Endothelial cell of umbilical vein (primary cell): Measurements from ENCODE around the gene AUTS2. TPM values are rescaled to one million over a fixed set of nuclear protein-coding genes. Genes with fewer than 3 reads are reported as not detected.

Experiments
- BruUV-seq: library from RNA; stranded (reverse); fragments of 400-500 nt; replicated peaks from 2 replicates; lab custom pipeline; 2021; lab: Mats Ljungman, UMichigan
- CTCF ChIA-PET: fragments of 300-600, 350-600 bp; sonication (Branson Sonifier 250); formaldehyde crosslinking; loops from one replicate; lab custom pipeline; 2021; ENCODE audit warnings: antibody characterized with exemption, inconsistent platforms; lab: Charles Lee
- POLR2A ChIA-PET: fragments of 300-600, 350-600 bp; sonication (Branson Sonifier 250); formaldehyde crosslinking; loops from one replicate; lab custom pipeline; 2021; ENCODE audit warnings: antibody characterized with exemption, inconsistent platforms; lab: Charles Lee
- DNase-seq: peaks from one replicate; pipeline ENCODE4 v3.0.0-alpha.2; 2011; ENCODE audit warnings: low read depth, low spot score
- FAIRE-seq: peaks from 2 replicates; lab custom pipeline; 2011; peaks lifted over from hg19 to GRCh38; lab: Jason Lieb, UNC
- H2AFZ ChIP-seq: 2 replicates; pipeline ENCODE4 v1.6.0; 2012; ENCODE audit warnings: low read depth, low read length, control low read depth, inconsistent platforms
- H3K27ac ChIP-seq: 2 replicates; pipeline ENCODE4 v1.5.1; 2011; ENCODE audit warnings: low read depth, mild to moderate bottlenecking, control low read depth, low read length, moderate library complexity; ENCODE audit not compliant: insufficient read depth
- H3K27me3 ChIP-seq, 2 experiments: 2 replicates each; pipeline versions ENCODE4 v1.6.0 to v1.6.1; 2011; ENCODE audit warnings: low read length in 2 of 2, mixed read lengths in 1 of 2; ENCODE audit not compliant: control insufficient read depth in 2 of 2, insufficient read depth in 2 of 2
- H3K36me3 ChIP-seq, 2 experiments: 2 replicates in 1 of 2; 3 replicates in 1 of 2; pipeline ENCODE4 v1.5.1; 2011; ENCODE audit warnings: low read length in 2 of 2, mild to moderate bottlenecking in 1 of 2, moderate library complexity in 1 of 2; ENCODE audit not compliant: control insufficient read depth in 2 of 2, insufficient read depth in 2 of 2; ENCODE audit errors: extremely low read depth in 1 of 2
- H3K4me1 ChIP-seq: 3 replicates; pipeline ENCODE4 v1.5.1; 2011; ENCODE audit warnings: mild to moderate bottlenecking, low read length; ENCODE audit not compliant: control insufficient read depth, insufficient read depth; ENCODE audit errors: extremely low read depth
- H3K4me2 ChIP-seq: 2 replicates; pipeline ENCODE4 v1.6.1; 2011; ENCODE audit warnings: low read length, control low read depth, mixed read lengths; ENCODE audit not compliant: insufficient read depth
- H3K4me3 ChIP-seq, 3 experiments: fragments of 200-600 bp in 1 of 3; sonication (generic), shearing (Covaris generic) in 1 of 3; replicated peaks in 1 of 3; 2 replicates each; pipeline ENCODE4 v1.5.1; 2011 to 2016; ENCODE audit warnings: control low read depth in 3 of 3, low read length in 3 of 3, mild to moderate bottlenecking in 2 of 3, inconsistent platforms in 1 of 3, low read depth in 1 of 3, moderate library complexity in 1 of 3; ENCODE audit not compliant: insufficient read depth in 1 of 3
- H3K79me2 ChIP-seq: 2 replicates; pipeline ENCODE4 v1.6.0; 2012; ENCODE audit warnings: low read length, inconsistent platforms; ENCODE audit not compliant: control insufficient read depth, insufficient read depth
- H3K9ac ChIP-seq: replicated peaks from 2 replicates; pipeline ENCODE3; 2011; ENCODE audit warnings: low read length, control low read depth; ENCODE audit not compliant: insufficient read depth; ENCODE audit errors: extremely low read depth
- H3K9me1 ChIP-seq: replicated peaks from 3 replicates; pipeline ENCODE4 v1.6.0; 2011; ENCODE audit warnings: mild to moderate bottlenecking, low read length; ENCODE audit not compliant: control insufficient read depth, insufficient read depth; ENCODE audit errors: extremely low read depth
- H3K9me3 ChIP-seq: replicated peaks from 2 replicates; pipeline ENCODE4 v1.5.1; 2012; ENCODE audit warnings: low read length, inconsistent platforms; ENCODE audit not compliant: control insufficient read depth, insufficient read depth
- H4K20me1 ChIP-seq: replicated peaks from 2 replicates; pipeline ENCODE3; 2011; ENCODE audit warnings: mild to moderate bottlenecking, low read length; ENCODE audit not compliant: control insufficient read depth, insufficient read depth; ENCODE audit errors: extremely low read depth
- EZH2 ChIP-seq: IDR thresholded peaks from 2 replicates; pipeline ENCODE4 v1.6.1; 2012; ENCODE audit warnings: borderline replicate concordance, low read depth, mild to moderate bottlenecking, moderate library complexity, low read length, inconsistent platforms; ENCODE audit not compliant: severe bottlenecking
- FOS ChIP-seq: IDR thresholded peaks from 2 replicates; pipeline ENCODE4 v1.6.1; 2011; ENCODE audit warnings: mild to moderate bottlenecking, low read length, moderate library complexity, borderline replicate concordance; ENCODE audit not compliant: insufficient read depth
- GATA2 ChIP-seq: IDR thresholded peaks from 2 replicates; pipeline ENCODE4 v1.7.0; 2011; ENCODE audit warnings: low read depth, mild to moderate bottlenecking, moderate library complexity, mixed read lengths, low read length; ENCODE audit not compliant: insufficient read length, insufficient read depth
- JUN ChIP-seq: IDR thresholded peaks from 2 replicates; pipeline ENCODE4 v1.6.1; 2011; ENCODE audit warnings: borderline replicate concordance, low read depth; ENCODE audit not compliant: insufficient read length, insufficient read depth
- MYC ChIP-seq: IDR thresholded peaks from one replicate; pipeline ENCODE4 v1.6.1; 2011; ENCODE audit warnings: mild to moderate bottlenecking, low read depth, low read length
- POLR2A ChIP-seq: IDR thresholded peaks from 2 replicates; pipeline ENCODE4 v1.6.1; 2012; ENCODE audit warnings: low read depth, mild to moderate bottlenecking, control low read depth, low read length
- POLR2AphosphoS5 ChIP-seq: IDR thresholded peaks from 2 replicates; pipeline ENCODE4 v1.6.1; 2012; ENCODE audit warnings: low read depth, mild to moderate bottlenecking, control low read depth, low read length, moderate library complexity; ENCODE audit not compliant: insufficient read depth
- dilution Hi-C: fragments of 300-500 bp; cut with MboI; formaldehyde crosslinking; loops from one replicate; pipeline ENCODE4 v1.15.0; 2019; ENCODE audit warnings: low sequenced_read_pairs; ENCODE audit not compliant: extremely low pct_ligation_motif_present
- intact Hi-C: fragments of 100-400 bp; cut with micrococcal nuclease; formaldehyde crosslinking; loops from one replicate; pipeline ENCODE4 v1.10.0; 2022
- polyA plus RNA-seq, 4 experiments: library from polyadenylated mRNA; depleted of rRNA in 3 of 4; stranded (reverse) in 3 of 4; unstranded in 1 of 4; fragments of >200 nt; gene quantifications; 2 replicates each; pipeline versions ENCODE4 v1.2.1 to v1.2.3, GENCODE V29; 2011 to 2012; ENCODE audit warnings: missing spikeins in 1 of 4
- total RNA-seq: library from RNA; stranded (reverse); gene quantifications from 2 replicates; pipeline ENCODE4 v1.2.3, GENCODE V29; 2021
- TF ChIP-seq, protein P1 (sequence below): IDR thresholded peaks from 2 replicates; pipeline ENCODE4 v1.6.1; 2011; ENCODE audit not compliant: insufficient read depth, insufficient read length
- TF ChIP-seq, protein P2 (sequence below), 2 donors: IDR thresholded peaks; 1 replicate in 1 of 2; 2 replicates in 1 of 2; pipeline ENCODE4 v1.5.1; 2011; ENCODE audit warnings: low read length in 2 of 2, mild to moderate bottlenecking in 2 of 2, moderate library complexity in 2 of 2, control low read depth in 1 of 2, inconsistent platforms in 1 of 2, low read depth in 1 of 2; ENCODE audit not compliant: insufficient read depth in 1 of 2; ENCODE audit errors: extremely low read depth in 1 of 2

AUTS2 gene
- total and polyA plus RNA-seq, 2 donors (not counting 3 experiments of a cell fraction or from before 2014, with no cell fraction given): 0.59 to 8.0 TPM

DNA sequence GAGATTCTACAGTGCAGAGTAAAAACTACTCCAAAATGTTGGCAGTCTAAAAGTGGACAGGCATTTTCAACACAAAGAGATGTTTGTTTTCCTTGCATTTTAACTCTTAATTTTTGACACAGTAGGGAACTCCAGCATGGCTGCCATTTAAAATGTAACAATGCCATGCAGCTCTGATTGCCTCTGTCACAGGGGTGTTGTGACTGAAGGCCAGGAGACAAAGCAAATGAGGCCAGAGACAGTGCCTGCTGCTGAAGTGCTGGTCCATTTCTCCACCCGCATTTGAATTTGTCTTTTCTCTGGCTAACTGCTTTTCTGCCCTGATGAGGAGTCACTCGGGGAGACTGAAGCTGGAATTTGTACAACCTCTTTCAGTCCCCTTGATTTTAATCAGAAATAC, 823.0 kb downstream of the AUTS2 start:
- H3K9me3 ChIP-seq: no peaks in the 10 kb centered on the region
- H3K4me1 ChIP-seq: no peaks in the 10 kb centered on the region
- intact Hi-C loops: no loop called here
- no peak for TF ChIP-seq EZH2
- no peak for TF ChIP-seq POLR2A
- TF ChIP-seq, protein P1, sequence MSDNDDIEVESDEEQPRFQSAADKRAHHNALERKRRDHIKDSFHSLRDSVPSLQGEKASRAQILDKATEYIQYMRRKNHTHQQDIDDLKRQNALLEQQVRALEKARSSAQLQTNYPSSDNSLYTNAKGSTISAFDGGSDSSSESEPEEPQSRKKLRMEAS: no peak
- TF ChIP-seq, protein P2, sequence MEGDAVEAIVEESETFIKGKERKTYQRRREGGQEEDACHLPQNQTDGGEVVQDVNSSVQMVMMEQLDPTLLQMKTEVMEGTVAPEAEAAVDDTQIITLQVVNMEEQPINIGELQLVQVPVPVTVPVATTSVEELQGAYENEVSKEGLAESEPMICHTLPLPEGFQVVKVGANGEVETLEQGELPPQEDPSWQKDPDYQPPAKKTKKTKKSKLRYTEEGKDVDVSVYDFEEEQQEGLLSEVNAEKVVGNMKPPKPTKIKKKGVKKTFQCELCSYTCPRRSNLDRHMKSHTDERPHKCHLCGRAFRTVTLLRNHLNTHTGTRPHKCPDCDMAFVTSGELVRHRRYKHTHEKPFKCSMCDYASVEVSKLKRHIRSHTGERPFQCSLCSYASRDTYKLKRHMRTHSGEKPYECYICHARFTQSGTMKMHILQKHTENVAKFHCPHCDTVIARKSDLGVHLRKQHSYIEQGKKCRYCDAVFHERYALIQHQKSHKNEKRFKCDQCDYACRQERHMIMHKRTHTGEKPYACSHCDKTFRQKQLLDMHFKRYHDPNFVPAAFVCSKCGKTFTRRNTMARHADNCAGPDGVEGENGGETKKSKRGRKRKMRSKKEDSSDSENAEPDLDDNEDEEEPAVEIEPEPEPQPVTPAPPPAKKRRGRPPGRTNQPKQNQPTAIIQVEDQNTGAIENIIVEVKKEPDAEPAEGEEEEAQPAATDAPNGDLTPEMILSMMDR (IDR thresholded peaks at IDR 0.05; ENCODE audit: extremely low read depth in 1 of 2, insufficient read depth in 1 of 2, low read depth in 1 of 2, low read length in 2 of 2): no peak
- no peak for TF ChIP-seq POLR2AphosphoS5
- TF ChIP-seq FOS: no peak
- no peak for TF ChIP-seq MYC
- TF ChIP-seq JUN: no peak
- TF ChIP-seq GATA2: no peak
- H2AFZ ChIP-seq: no peak overlapping the region
- BruUV-seq: no TSS peak
- ChIA-PET CTCF (no interaction called here), POLR2A (no interaction called here)
- no peaks in the 10 kb centered on the region for H3K36me3 ChIP-seq
- no peak for DNase-seq
- H3K79me2 ChIP-seq: no peaks in the 10 kb centered on the region
- H3K4me3 ChIP-seq: no peak overlapping the region
- dilution Hi-C loops: no loop called here
- no peaks in the 10 kb centered on the region for H3K9me1 ChIP-seq
- no peak for FAIRE-seq
- no peak overlapping the region for H3K4me2 ChIP-seq
- H3K9ac ChIP-seq: no peak overlapping the region
- H4K20me1 ChIP-seq: no peaks in the 10 kb centered on the region
- no peak overlapping the region for H3K27ac ChIP-seq
- H3K27me3 ChIP-seq: no peaks in the 10 kb centered on the region
